A549 treated with GW870086 at 1 μM for 4 hours (cell line): ENCODE data around the gene PTCH1. TPM values are rescaled to one million over a fixed set of nuclear protein-coding genes. Genes with fewer than 3 reads are reported as not detected.

Source experiments
- total RNA-seq: library from RNA; stranded (reverse); fragments of 200-300 nt; extraction: Qiagen RNA extraction; gene quantifications from 5 replicates; pipeline ENCODE4 v1.2.3, GENCODE V29; 2022; ENCODE audit warnings: low read depth

Gene PTCH1
- total RNA-seq: 1.1 to 3.0 TPM (median 1.6 TPM) in 5 replicates

DNA sequence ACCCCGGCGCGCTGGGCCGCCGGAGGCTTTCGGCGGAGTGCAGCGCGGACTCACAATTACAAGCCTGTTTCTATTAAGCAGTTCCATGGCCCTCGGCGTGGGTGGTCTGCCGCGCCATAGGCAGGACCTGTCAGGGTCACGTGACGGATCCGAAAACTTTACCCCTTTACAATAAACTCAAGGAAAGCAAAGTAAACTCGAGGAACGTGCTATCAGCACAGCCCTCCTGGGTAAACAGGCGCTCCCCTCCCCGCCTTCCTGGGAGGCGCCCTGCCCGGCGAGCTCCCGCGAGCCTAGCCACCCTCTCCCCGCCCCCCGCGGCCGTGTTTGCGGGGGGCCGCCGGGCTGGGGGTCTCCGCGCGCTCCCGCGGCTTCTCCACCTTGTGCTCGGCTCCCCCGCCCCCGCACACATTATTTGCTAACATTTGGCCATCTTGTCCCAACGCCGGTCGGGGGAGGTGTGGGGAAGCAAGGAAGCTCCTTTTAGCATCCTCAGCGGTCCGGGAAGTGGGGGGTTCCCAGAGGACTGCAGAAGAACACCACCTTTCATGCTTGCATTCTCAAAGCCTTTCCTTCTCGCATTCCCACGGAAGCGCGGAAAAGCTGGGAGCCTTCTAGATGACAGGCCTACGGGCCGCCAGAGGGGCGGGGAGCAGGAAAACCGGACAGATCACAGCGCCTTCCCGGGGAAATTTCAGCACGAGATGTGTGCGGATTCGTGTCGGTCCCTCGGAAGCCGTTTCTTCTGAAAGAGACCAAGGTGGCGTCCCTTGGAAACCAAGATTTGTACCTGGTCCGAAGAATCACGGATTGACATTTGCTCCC, at the start of gene PTCH1:
Gene PTCH1 (minus strand): TSS at position 238 of the 825 bp plus-strand sequence.

Other genes with a start within 250 kb of the PTCH1 start
- gene FANCC, start 199.3 kb downstream of the PTCH1 start, total RNA-seq: 8.4 to 11.3 TPM (median 10.2 TPM) in 5 replicates